Erythroblast (primary cell): ENCODE results near the gene EVPLL.
"Not testable (repeated sequence)": the region's sequence is repeated elsewhere in the genome, so short reads cannot be mapped to it uniquely, and the experiment has no call there.

ENCODE experiments used
- DNase-seq, 2 experiments: peaks; one replicate each; lab custom pipeline; 2025; lab: John Stamatoyannopoulos, UW
- GATA1 ChIP-seq: IDR thresholded peaks from 2 replicates; pipeline ENCODE4 v1.6.1; 2011; ENCODE audit warnings: low read depth, mild to moderate bottlenecking, control low read depth, low read length, moderate library complexity
- POLR2A ChIP-seq: IDR thresholded peaks from 2 replicates; pipeline ENCODE4 v1.6.1; 2011; ENCODE audit warnings: mild to moderate bottlenecking, low read length

The EVPLL gene

DNA sequence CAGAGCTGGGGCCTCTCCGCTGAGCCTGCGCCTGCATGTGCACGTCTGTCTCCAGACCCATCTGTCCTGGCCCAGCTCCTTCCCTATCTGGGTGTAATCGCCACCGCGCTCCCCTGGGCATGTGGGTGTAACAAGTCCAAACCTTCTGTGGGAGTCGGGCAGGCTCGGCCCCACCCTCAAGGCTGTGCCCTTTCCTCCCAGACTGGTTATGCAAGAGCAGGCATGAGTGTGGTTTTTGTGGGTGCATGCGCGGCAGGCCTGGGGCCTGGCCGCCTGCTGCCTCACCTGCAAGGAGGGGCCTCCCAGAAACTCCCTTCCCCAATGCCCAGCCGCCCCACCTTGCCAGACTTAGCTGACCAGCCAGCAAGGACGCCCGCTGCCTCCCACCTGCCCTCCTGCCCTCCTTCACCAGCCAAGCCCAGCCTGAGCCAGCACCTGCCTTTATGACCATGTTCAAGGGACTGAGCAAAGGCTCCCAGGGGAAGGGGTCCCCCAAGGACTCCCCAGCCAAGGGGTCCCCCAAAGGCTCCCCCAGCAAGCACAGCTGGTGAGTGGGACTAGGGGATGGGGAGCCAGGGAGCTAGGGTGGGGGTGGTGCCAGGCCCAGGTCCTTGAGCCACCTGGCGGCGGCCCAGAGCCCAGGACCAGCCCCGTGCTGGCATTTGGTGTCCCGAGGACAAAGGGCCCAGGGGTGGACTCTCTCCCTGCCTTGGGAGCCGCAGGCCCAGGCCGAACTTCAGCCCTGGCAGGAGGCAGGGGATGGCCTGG, at the start of gene EVPLL:
EVPLL (plus strand) TSS at position 342 of the 768 bp plus-strand sequence. CDS start 3,160 bp downstream, outside the sequence.
- DNase-seq, result peak; percentile 33 to 50
- TF ChIP-seq GATA1 (no peak), POLR2A (no peak)

DNA sequence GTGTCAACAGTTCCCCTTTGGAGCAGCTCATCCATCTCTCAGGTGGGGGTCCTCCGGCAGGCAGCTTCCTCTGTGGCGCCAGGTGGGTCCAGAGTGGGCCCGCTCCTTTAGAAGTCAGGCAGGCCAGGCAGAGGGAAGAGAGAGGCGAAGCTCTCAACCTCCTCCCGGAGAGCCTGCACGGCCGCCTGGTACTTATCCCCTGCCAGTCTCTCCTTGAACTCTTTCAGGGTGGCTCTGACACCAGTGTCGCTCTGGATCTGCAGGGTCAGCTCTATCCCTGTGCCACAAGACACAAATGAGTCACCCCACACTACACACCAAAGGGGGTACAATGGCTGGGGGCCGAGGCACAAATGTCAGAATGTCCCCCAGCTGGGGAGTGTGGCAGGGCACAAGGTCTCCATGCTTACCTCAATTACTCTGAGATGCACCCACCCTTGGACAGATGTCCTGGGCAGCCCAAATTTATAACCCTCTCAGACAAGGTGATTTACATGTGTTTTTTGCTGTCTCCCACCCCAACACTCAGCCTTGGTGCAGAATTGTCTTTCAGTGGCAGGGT, 48.9 kb upstream of the EVPLL start:
- no peak for TF ChIP-seq POLR2A
- TF ChIP-seq GATA1, result no peak
- no peak for DNase-seq

DNA sequence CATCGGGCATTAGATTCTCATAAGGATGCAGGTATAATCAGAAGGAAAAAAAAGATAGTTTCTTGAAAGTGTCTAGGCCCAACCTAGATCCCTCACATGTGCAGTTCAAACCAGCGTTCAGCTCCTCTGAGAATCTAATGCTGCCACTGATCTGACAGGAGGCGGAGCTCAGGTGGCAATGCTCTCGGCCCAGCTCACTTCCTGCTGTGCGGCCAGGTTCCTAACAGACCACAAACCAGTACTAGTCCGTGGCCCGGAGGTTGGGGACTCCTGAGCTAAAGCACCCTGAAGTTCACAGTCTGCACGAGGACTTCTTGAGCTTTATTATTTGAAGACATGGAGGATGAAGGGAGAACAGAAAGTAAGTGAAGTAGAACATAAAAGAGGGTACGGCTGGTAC, 45.7 kb upstream of the EVPLL start:
- TF ChIP-seq GATA1, result no peak
- TF ChIP-seq POLR2A, result no peak
- DNase-seq, result no peak

DNA sequence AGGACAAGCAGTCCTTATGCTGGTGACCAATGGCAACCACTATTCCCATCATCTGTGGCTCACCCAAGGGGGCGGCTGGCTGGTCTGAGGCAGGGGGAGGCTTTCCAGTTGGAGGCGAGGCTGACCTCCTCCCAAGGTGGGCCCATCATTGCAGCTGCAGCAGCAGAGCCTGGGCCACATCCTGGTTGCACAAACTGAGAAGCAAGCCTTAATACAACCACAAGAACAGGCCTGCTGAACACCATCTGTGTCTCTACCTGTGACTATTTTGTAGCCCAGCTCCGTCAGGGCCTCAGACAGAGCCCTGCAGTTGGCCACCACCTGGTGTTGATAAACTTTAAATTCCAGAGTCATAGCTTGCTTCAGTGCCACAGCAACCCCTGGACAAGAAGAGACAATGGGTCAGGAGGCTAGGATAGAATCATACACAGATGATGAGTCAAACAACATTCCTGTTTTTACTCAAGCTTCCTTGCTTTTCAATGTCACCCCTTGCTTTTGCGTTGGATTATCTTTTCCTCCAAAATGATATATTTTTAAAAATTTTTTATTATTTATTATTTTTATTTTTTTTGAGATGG, 44.6 kb upstream of the EVPLL start:
- DNase-seq, result no peak
- TF ChIP-seq GATA1 (no peak), POLR2A (no peak)

DNA sequence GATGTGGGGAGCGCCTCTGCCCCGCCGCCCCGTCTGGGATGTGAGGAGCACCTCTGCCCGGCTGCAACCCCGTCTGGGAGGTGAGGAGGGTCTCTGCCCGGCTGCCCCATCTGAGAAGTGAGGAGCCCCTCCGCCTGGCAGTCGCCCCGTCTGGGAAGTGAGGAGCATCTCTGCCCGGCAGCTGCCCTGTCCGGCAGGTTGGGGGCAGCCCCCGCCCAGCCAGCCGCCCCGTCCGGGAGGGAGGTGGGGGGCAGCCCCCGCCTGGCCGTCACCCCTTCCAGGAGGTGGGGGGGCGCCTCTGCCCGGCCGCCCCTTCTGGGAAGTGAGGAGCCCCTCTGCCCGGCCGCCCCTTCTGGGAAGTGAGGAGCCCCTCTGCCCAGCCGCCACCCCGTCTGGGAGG, 39.4 kb upstream of the EVPLL start:
- not testable (repeated sequence) for DNase-seq

DNA sequence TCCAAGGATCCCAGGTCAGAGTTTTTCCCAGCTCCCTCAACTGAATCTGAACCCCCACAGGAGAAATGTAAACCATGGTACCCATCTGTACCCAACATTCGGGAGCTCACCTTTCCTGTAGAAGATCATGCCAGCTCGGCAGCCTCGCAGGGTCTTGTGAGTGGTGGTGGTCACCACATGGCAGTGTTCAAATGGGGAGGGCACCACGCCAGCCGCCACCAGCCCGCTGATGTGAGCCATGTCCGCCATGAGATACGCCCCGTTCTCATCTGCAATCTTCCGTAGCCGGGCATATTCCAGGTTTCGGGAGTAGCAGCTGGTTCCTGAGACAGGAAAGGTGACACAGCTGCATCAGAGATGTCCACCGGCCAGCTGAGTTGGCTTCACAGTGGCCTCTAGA, 37.6 kb upstream of the EVPLL start:
- no peak for TF ChIP-seq POLR2A
- TF ChIP-seq GATA1, result no peak
- no peak for DNase-seq

DNA sequence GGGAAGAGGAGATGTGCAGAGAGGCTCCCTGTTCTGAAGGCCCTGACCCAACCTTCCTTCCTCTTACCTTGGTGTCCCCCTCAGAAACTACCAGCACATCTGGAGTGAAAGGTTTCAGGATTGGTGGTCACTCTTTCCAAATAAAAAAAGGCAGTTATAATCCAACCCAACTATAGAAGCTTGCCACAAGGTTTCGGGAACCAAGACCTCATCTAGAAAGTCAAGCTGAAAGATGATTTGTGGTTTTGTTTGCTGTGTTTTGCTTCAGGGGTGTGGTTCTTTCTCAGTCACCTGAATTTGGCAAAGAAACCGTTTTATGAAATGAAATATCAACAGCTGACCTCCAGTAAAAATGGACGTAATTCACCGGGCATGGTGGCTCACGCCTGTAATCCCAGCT, 33.6 kb upstream of the EVPLL start:
- no peak for DNase-seq
- TF ChIP-seq POLR2A, result no peak
- no peak for TF ChIP-seq GATA1

DNA sequence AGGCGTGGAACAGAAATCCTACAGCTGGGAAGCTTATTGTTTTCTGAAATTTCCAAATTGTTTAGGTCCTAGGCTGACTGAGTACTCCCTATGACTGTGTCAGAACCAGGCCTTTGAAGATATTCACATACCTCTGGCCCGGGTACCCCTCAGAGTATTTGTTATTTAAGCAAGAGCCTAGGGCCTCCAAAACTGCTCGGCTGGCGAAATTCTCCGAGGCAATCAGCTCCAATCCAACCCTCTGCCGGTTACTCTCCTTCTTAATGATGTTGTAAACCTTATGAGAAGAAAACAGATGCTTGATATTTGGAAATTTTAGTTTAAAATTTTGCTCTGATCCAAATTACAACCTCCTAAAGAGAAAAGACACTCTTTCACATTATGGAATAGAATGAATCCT, 24.0 kb upstream of the EVPLL start:
- DNase-seq, result no peak
- TF ChIP-seq POLR2A, result no peak
- no peak for TF ChIP-seq GATA1

DNA sequence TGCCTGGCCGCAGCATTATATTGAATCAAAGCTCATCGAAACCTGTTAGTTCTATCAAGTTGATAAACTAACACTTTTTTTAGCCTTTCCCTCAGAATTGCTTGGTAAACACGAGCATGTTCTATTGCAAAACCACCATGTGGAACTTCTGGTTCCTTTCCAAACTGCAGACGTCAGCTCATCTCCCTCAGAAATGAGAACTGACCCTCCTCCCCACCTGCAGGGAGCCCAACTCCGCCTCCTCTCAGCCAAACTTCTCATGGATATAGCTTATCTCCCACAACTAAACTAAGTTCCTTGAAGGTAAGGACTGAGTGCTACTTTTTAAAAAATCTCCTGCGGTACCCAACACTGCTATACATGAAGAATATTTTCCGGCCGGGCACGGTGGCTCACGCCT, 21.0 kb upstream of the EVPLL start:
- TF ChIP-seq POLR2A, result no peak
- no peak for TF ChIP-seq GATA1
- no peak for DNase-seq

DNA sequence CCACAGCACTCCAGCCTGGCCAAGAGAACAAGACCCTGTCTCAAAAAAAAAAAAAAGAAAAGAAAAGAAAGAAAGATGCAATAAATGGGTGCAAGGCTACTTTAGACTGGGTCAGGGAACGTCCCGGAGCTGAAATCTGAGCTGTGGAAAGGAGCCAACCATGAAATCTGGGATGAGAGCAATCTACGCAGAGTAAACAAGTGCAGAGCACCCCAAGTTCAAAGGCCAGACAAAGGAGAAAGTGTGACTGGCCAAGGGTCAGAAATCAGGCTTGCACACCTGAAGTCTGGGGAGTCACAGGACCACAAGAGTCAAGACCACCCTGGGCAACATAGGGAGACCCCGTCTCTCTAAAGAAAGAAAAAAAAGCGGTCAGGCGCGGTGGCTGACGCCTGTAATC, 17.1 kb upstream of the EVPLL start:
- no peak for DNase-seq
- TF ChIP-seq GATA1, result no peak
- no peak for TF ChIP-seq POLR2A

DNA sequence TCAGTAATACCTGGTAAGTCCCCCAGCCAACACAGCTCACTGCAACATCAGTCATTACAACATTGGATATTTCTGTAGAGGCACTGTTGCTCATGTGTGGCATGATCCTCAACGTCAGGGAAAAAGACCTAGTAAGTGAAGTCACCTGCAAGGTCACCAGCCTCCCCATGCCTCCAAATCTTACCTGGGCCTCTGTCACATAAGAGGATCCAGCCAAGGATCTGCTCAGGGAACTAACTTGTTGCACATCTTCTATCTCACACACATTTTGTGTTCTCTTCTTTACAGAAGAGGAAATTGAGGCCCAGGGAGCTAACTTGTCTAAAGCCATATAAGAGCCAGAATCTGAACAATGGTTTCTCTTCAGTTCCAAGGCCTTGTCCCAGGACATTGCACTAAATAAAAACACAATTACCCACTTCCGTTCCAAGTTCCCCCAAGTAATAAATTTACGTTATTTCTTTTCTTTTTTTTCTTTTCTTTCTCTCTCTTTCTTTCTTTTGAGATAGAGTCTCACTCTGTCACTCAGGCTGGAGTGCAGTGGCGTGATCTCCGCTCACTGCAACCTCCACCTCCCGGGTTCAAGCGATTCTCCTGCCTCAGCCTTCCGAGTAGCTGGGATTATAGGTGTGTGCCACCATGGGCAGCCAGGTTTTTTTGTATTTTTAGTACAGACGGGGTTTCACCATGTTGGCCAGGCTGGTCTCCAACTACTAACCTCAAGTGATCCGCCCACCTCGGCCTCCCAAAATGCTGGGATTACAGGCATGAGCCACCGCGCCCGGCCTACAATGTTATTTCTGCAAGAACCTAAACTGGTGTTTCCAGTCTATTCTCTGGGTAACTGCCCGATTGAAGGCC, 15.5 kb upstream of the EVPLL start:
- TF ChIP-seq GATA1 (no peak), POLR2A (no peak)
- no peak for DNase-seq

DNA sequence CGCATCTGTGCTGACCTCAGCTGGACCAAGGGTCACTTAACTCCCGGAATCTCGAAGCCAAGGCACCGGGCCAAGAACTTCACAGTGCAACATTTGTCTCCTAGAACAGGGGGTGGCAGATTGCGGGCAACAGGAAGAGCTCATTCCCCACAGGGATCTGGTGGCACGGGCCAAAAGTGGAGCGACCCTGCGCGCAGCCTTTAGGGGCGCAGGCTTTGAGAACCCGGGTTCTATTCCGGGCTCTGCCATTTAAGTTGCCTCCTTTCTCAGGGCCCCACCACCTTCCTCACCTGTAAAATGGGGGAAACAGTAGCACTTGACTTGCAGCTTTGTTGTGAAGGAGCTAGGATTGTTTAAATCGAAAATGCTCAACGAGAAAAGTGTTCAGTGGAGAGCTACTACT, 14.9 kb upstream of the EVPLL start:
- peak in 1 of 2 experiments; percentile 56 for DNase-seq

DNA sequence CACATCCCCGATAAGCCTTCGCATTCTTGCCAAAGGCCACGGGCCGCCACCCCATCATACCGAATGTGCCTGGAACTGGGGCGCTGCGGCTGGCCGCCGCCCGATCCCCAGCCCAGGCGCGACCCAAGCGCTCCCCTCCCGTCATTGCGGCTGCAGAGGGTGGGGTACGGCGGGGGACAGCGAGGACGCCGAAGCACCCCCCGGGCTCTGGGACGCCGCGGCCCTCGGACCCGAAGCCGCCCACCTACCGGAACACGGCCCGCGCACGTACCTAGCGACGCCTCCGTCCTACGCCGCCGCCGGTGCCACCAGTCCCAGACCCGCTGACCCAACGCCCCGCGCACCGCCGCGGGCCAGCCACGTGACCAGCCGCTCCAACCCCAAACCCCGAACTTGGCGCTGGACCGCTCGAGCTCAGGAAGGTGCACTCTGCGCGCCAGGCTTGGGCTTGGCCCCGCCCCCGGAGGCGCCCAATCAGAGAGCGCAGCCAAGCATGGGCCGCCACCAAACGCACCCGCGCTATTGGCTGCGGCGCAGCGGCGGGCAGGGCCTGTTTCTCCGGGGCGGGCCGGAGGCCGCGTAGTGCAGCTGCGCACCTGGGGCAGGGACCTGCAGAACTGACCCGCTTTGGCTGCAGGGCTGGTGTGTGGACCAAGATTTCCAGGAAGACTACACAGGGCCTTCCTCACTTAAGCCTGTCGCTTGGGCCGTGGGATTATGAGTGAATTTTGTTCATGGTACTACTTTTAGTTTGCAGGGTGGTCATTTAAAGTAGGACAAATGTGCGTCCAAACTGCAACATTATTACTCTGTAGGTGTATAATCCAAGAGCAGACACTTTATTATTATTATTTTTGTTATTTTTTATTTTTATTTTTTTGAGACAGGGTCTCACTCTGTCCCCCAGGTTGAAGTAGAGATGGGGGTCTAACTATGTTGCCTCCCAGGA, 14.2 kb upstream of the EVPLL start, which contains the start of gene SHMT1:
SHMT1 (minus strand) TSS at position 450 of the 949 bp plus-strand sequence. CDS start 7,569 bp downstream, outside the sequence.
- TF ChIP-seq GATA1, result no peak
- peak; percentile 78 for TF ChIP-seq POLR2A

More for the DNA sequence above, 14.9 kb upstream of the EVPLL start:
- TF ChIP-seq POLR2A, result no peak
- no peak for TF ChIP-seq GATA1

More for the DNA sequence above, 14.2 kb upstream of the EVPLL start, which contains the start of gene SHMT1:
- peak; percentile 96 for DNase-seq
